ENCODE measurements around the gene BLOC1S4. TPM values are rescaled to one million over a fixed set of nuclear protein-coding genes. Genes with fewer than 3 reads are reported as not detected.

BLOC1S4 gene
- total RNA-seq, 6 donors from 2014 or later = 11.5 to 26.8 (median 15.3) TPM

DNA sequence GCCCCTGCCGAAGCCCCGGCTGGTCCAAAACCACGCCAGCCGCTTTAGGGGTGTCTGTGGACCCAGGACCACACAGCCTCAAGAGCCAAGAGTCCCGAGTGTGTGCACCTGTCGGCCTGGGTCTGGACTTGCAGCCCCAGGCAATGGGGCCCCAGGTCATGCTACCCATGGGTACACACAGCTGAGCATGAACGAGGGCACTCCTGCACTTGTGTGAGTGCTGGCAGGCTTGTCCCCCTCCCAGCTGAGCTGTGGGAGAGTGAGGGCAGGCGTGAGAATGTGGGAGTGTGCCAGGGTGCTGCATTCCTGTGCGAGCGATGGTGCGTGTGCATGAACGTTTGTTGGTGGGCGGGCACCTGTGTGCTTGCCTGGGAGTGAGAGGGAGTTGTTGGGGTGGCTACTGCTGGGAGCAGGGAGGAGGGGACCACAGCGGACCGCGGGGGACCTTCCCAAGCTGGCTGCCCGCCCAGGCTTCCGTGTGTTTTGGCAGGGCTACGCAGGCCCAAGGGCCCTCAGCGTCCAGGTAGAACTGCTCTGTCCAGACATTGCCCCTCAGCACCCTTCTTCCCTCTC lies 30.8 kb downstream of the BLOC1S4 start:
- no peak for TF ChIP-seq EP300 (IDR thresholded peaks at IDR 0.05)
- TF ChIP-seq POLR2A (IDR thresholded peaks at IDR 0.05) = peak in 1 of 4 donors; percentile 4
- TF ChIP-seq POLR2AphosphoS5 (IDR thresholded peaks at IDR 0.05) = peak in 1 of 2 donors; percentile 33
- TF ChIP-seq, protein P1, sequence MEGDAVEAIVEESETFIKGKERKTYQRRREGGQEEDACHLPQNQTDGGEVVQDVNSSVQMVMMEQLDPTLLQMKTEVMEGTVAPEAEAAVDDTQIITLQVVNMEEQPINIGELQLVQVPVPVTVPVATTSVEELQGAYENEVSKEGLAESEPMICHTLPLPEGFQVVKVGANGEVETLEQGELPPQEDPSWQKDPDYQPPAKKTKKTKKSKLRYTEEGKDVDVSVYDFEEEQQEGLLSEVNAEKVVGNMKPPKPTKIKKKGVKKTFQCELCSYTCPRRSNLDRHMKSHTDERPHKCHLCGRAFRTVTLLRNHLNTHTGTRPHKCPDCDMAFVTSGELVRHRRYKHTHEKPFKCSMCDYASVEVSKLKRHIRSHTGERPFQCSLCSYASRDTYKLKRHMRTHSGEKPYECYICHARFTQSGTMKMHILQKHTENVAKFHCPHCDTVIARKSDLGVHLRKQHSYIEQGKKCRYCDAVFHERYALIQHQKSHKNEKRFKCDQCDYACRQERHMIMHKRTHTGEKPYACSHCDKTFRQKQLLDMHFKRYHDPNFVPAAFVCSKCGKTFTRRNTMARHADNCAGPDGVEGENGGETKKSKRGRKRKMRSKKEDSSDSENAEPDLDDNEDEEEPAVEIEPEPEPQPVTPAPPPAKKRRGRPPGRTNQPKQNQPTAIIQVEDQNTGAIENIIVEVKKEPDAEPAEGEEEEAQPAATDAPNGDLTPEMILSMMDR (IDR thresholded peaks at IDR 0.05) = peak in 1 of 6 experiments; percentile 41
- peak; percentile 54 to 91 for ATAC-seq (ENCODE audit: low FRiP score in 2 of 2)
- no peaks in the 10 kb centered on the region for H3K9me3 ChIP-seq
- 61 to 82% methylated on average over 5 to 19 of the region's 20 CpGs for WGBS, 2 donors
- H3K27me3 ChIP-seq = no peaks in the 10 kb centered on the region
- peaks cover 20 to 38% (median 29%) of the 10 kb centered on the region in 4 donors for H3K4me1 ChIP-seq
- H3K4me3 ChIP-seq = no peak overlapping the region
- H3K36me3 ChIP-seq = no peaks in the 10 kb centered on the region
- peak; percentile 86 to 93 for DNase-seq
- H3K27ac ChIP-seq = peak overlapping the region in 3 of 4 donors; percentile 56 to 69 (median 65)

DNA sequence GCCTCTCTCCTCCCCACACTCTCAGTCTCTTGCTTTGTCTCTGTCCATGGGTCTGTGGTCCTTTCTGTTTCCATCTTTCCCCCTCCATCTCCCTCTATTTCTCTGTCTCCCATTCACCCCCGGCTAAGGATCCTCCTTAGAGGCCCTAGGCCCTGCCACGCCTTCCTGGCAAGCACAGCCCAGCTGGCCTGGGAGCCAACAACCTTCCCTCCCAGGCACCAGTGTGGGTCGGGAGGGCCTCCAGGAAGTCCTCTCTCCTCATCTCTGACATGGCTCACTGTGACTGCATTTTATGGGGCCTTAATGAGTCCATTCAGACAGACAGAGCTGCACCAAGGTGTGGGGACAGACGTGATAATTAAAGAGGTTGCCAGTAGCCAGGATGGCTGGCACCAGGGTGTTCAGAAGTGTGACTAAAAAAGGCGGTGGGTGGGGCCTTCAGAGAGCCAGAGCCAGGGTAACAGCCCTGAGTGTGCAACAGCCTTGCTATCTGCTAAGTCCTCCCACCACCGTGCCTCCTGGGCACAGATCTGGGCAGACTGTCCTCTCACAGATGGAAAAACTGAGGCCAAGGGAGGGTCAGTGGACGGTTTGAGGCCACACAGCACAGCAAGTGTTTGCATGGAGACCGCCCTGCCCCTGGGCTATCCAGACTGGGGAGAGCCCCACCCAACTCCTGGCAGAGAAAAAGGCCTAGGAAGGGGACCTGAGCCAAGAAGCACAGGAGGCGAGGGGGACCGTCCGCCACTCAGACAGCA lies 31.5 kb downstream of the BLOC1S4 start:
- Histone ChIP-seq H3K36me3 (no peaks in the 10 kb centered on the region), H3K27me3 (no peaks in the 10 kb centered on the region), H3K9me3 (no peaks in the 10 kb centered on the region), H3K4me1 (peaks cover 20 to 40% (median 32%) of the 10 kb centered on the region in 4 donors), H3K27ac (peak overlapping the region; percentile 56 to 69 (median 63)), H3K4me3 (no peak overlapping the region)
- TF ChIP-seq POLR2AphosphoS5 (IDR thresholded peaks at IDR 0.05) (peak in 1 of 2 donors; percentile 7), EP300 (IDR thresholded peaks at IDR 0.05) (no peak)
- 46 to 69% methylated on average over 8 to 11 of the region's 11 CpGs for WGBS, 2 donors
- ATAC-seq (ENCODE audit: low FRiP score in 2 of 2) (peak; percentile 50 to 67), DNase-seq (peak in 1 of 2 donors; percentile 69)

DNA sequence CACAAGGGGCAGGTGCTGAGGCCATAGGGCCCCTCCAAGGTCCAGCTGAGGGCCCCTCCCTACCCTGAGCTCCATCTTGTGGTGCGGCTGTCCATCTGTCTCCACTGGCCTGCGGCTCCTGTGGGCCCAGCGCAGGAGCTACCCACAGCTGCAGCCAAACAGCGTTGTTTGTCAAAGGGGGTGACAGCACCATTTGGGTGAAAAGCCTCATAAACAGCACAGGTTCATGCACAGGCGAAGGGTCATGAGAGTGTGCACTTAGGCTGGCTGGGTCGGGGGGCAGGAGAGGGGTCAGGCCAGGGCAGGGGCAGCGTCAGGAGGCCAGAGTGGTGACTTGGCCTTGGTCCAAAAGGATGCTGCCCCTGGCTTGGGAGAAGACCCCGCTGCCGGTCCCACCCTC lies 32.3 kb downstream of the BLOC1S4 start:
- Histone ChIP-seq H3K4me3 (no peak overlapping the region), H3K9me3 (no peaks in the 10 kb centered on the region), H3K27me3 (no peaks in the 10 kb centered on the region), H3K36me3 (no peaks in the 10 kb centered on the region), H3K27ac (peak overlapping the region; percentile 56 to 69 (median 63)), H3K4me1 (peaks cover 20 to 40% (median 32%) of the 10 kb centered on the region in 4 donors)
- ATAC-seq (ENCODE audit: low FRiP score in 2 of 2) (no peak), DNase-seq (peak in 1 of 2 donors; percentile 65)
- 83 to 89% methylated on average over 7 to 9 of the region's 9 CpGs for WGBS, 2 donors
- no peak for TF ChIP-seq POLR2AphosphoS5 (IDR thresholded peaks at IDR 0.05)
- no peak for TF ChIP-seq POLR2A (IDR thresholded peaks at IDR 0.05)
- TF ChIP-seq EP300 (IDR thresholded peaks at IDR 0.05) = no peak
- TF ChIP-seq, protein P1 (IDR thresholded peaks at IDR 0.05) = no peak

DNA sequence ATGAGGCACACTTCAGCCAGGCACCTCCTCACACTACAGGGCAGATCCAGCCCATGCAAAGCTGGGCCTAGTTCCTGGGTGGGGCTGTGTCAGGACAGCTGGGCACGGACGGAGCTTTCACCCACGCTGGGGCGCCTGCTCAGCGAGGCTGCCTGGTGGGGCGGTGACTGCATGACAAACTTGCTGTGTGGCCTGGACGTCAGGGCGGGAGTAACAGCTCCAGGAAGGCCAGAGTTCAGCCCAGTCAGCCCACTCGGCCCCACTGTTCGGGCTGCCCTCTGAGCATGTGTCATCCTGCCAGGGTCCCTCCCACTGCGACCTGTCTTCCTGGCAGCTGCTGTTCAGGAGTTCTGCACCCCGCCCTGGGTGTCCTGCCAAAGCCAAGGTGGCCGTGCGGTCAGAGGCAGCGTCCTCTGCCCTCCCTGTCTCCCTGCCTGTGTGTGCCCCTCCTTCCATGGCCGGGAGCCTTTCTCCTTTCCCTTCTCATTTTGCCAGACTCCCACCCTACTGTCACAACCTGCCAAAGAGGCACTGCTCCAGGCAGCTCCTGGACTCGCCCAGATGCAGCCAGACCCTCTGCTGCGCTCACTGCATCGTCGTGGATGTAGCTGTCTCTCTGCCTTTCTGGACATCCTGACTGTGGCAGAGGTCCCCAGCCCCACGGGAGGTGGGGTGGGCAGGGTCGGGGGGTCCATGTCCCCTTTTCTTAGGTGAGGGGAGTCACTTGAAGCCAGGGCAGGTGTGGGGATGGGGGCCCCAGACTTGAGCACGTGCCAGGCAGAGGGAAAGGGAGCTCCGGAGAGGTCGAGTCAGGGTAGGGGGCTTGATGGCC lies 33.6 kb downstream of the BLOC1S4 start:
- peak; percentile 31 to 86 for ATAC-seq (ENCODE audit: low FRiP score in 2 of 2)
- H3K36me3 ChIP-seq = no peaks in the 10 kb centered on the region
- DNase-seq = peak; percentile 80 to 88
- H3K27me3 ChIP-seq = no peaks in the 10 kb centered on the region
- TF ChIP-seq POLR2AphosphoS5 (IDR thresholded peaks at IDR 0.05) (peak in 1 of 2 donors; percentile 34), EP300 (IDR thresholded peaks at IDR 0.05) (no peak), POLR2A (IDR thresholded peaks at IDR 0.05) (peak in 1 of 4 donors; percentile 25)
- TF ChIP-seq, protein P1 (IDR thresholded peaks at IDR 0.05) = peak in 1 of 6 experiments; percentile 3
- no peak overlapping the region for H3K4me3 ChIP-seq
- peaks cover 20 to 40% (median 32%) of the 10 kb centered on the region in 4 donors for H3K4me1 ChIP-seq
- H3K9me3 ChIP-seq = no peaks in the 10 kb centered on the region
- 64 to 76% methylated on average over 10 to 16 of the region's 25 CpGs for WGBS, 2 donors
- peak overlapping the region in 2 of 4 donors; percentile 23 to 31 for H3K27ac ChIP-seq

Measured in upper lobe of left lung (tissue), 6 donors.